ENCODE data around the gene CCDC174.

- TF ChIP-seq CTCF (IDR thresholded peaks at IDR 0.05; ENCODE audit: low read length) (no peak), EZH2 (optimal IDR thresholded peaks at IDR 0.05; ENCODE audit: low read depth, low read length) (no peak), EZH2phosphoT487 (IDR thresholded peaks at IDR 0.05; ENCODE audit: low read length) (no peak)
Measured at GRCh38 chr3:14703791-14704190, 52.2 kb downstream of the CCDC174 start.

Data from MM.1S (cell line).